ENCODE data around the gene KLRK1. TPM values are rescaled to one million over a fixed set of nuclear protein-coding genes. Genes with fewer than 3 reads are reported as not detected.
"Not testable (repeated sequence)": the region's sequence is repeated elsewhere in the genome, so short reads cannot be mapped to it uniquely, and the experiment has no call there.

KLRK1 gene
- 41.9 TPM for total RNA-seq

- Histone ChIP-seq H3K4me1 (ENCODE audit: insufficient read depth, low read length) (peaks cover 19% of the 10 kb centered on the region), H3K4me3 (ENCODE audit: low read length) (peak within 1 kb of the TSS; percentile 40), H3K9me3 (ENCODE audit: low read depth, low read length) (no peaks in the 10 kb centered on the region), H3K27me3 (ENCODE audit: insufficient read depth, low read length) (no peaks in the 10 kb centered on the region)
These were observed at the start of gene KLRK1 for GRCh38 chr12:10389904-10390303. Gene KLRK1 (minus strand): TSS chr12:10390041. CDS start chr12:10388810, 1,231 bp downstream.

DNA sequence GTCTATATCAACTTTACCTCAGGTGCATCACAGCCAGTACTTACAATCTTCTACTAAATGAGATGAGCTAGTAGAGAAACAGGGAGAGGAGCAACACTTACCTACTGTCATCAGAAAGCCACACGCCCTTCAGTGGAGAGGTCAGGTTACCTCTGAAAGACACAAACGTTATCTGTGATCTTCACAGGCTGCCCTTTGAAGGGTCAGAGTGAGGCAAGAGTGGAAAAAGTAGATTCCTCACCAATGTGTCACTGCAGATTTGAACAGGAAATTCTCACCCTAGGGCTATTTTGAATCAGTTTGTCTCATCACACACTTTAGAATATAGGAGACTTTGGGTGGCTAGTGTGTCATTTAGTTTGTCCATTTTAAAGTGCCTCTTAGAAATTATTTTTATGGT is 47.8 kb upstream of the KLRK1 start:
- H3K4me3 ChIP-seq (ENCODE audit: low read length); H3K9me3 ChIP-seq (ENCODE audit: low read depth, low read length); H3K27me3 ChIP-seq (ENCODE audit: insufficient read depth, low read length); H3K4me1 ChIP-seq (ENCODE audit: insufficient read depth, low read length): not testable (repeated sequence)

DNA sequence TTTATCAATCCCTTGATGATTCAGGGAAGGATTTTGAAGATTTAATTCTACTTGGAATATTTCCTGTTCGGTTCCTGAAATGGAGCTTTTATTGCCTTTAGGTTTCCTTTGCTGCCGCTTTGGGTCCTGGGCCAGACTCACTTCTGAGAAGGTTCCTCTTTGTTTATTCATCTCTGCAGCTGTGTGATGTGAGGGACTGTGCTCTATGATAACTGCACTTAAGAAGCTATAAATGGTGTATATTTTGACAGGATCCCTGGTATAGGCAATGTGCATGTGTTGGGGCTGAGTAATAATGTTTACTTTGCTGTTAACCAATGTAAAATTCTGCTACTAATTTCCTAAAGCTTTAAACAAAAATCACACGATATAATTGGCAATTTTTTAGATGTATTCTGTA is 46.0 kb upstream of the KLRK1 start, which contains the start of gene KLRC2:
KLRC2 (minus strand) TSS at position 195 of the 400 bp plus-strand sequence; CDS start at position 171, 24 bp downstream.
- H3K27me3 ChIP-seq (ENCODE audit: insufficient read depth, low read length); H3K4me3 ChIP-seq (ENCODE audit: low read length); H3K9me3 ChIP-seq (ENCODE audit: low read depth, low read length); H3K4me1 ChIP-seq (ENCODE audit: insufficient read depth, low read length): not testable (repeated sequence)

- H3K4me3 ChIP-seq (ENCODE audit: low read length); H3K4me1 ChIP-seq (ENCODE audit: insufficient read depth, low read length); H3K9me3 ChIP-seq (ENCODE audit: low read depth, low read length); H3K27me3 ChIP-seq (ENCODE audit: insufficient read depth, low read length): not testable (repeated sequence)
These were observed 40.8 kb upstream of the KLRK1 start for GRCh38 chr12:10430623-10431022.

GRCh38 chr12:10425938-10426337 is 36.1 kb upstream of the KLRK1 start:
- H3K9me3 ChIP-seq (ENCODE audit: low read depth, low read length); H3K4me3 ChIP-seq (ENCODE audit: low read length); H3K4me1 ChIP-seq (ENCODE audit: insufficient read depth, low read length); H3K27me3 ChIP-seq (ENCODE audit: insufficient read depth, low read length): not testable (repeated sequence)

- H3K4me1 ChIP-seq (ENCODE audit: insufficient read depth, low read length); H3K9me3 ChIP-seq (ENCODE audit: low read depth, low read length); H3K4me3 ChIP-seq (ENCODE audit: low read length); H3K27me3 ChIP-seq (ENCODE audit: insufficient read depth, low read length): not testable (repeated sequence)
These were observed 34.5 kb upstream of the KLRK1 start for GRCh38 chr12:10424260-10424899.

- H3K4me3 ChIP-seq (ENCODE audit: low read length); H3K4me1 ChIP-seq (ENCODE audit: insufficient read depth, low read length); H3K27me3 ChIP-seq (ENCODE audit: insufficient read depth, low read length); H3K9me3 ChIP-seq (ENCODE audit: low read depth, low read length): not testable (repeated sequence)
These were observed 32.3 kb upstream of the KLRK1 start for GRCh38 chr12:10422159-10422558.

- not testable (repeated sequence) for H3K4me1 ChIP-seq (ENCODE audit: insufficient read depth, low read length); H3K27me3 ChIP-seq (ENCODE audit: insufficient read depth, low read length); H3K4me3 ChIP-seq (ENCODE audit: low read length); H3K9me3 ChIP-seq (ENCODE audit: low read depth, low read length)
These were observed 30.5 kb upstream of the KLRK1 start, which contains the start of gene KLRC3 for GRCh38 chr12:10420334-10420733. Gene KLRC3 (minus strand): TSS chr12:10420595. CDS start chr12:10420550, 45 bp downstream.

DNA sequence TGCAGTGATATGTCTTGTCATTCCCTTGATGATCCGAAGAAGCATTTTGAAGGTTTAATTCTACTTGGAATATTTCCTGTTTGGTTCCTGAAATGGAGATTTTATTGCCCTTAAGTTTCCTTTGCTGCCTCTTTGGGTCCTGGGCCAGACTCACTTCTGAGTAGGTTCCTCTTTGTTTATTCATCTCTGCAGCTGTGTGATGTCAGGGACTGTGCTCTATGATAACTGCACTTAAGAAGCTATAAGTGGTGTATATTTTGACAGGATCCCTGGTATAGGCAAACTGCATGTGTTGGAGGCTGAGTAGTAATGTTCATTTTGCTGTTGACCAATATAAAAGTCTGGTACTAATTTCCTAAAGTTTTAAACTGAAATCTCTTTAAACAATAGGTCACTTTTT is 19.6 kb upstream of the KLRK1 start, which contains the start of gene KLRC4:
KLRC4 (minus strand) TSS at position 366 of the 400 bp plus-strand sequence; CDS start at position 184, 182 bp downstream.
- Histone ChIP-seq H3K4me3 (ENCODE audit: low read length) (peak within 1 kb of the TSS; percentile 1), H3K4me1 (ENCODE audit: insufficient read depth, low read length) (peaks cover 10% of the 10 kb centered on the region), H3K9me3 (ENCODE audit: low read depth, low read length) (no peaks in the 10 kb centered on the region), H3K27me3 (ENCODE audit: insufficient read depth, low read length) (no peaks in the 10 kb centered on the region)

DNA sequence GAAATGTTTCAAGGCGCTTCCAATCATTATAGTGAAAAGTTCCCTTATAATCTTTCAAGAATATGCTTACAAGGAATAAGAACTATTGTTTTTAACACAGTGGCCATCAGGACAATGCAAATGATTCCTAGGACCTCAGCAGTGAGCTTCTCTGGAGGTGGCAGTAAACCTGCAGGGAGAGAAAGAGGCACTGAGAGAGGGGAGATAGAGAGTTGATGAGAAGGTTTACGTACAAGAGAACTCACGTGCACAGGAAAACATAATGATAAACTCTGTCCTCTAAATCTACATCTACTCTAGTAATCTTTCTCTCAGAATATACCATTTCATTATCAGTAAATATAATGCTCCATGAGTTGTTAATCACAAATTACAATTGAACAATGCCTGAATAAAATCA is 19.0 kb upstream of the KLRK1 start:
- Histone ChIP-seq H3K4me3 (ENCODE audit: low read length) (peak overlapping the region; percentile 1), H3K4me1 (ENCODE audit: insufficient read depth, low read length) (peaks cover 10% of the 10 kb centered on the region), H3K27me3 (ENCODE audit: insufficient read depth, low read length) (no peaks in the 10 kb centered on the region), H3K9me3 (ENCODE audit: low read depth, low read length) (no peaks in the 10 kb centered on the region)

GRCh38 chr12:10406725-10407124 is 16.9 kb upstream of the KLRK1 start:
- H3K27me3 ChIP-seq (ENCODE audit: insufficient read depth, low read length) = no peaks in the 10 kb centered on the region
- H3K4me3 ChIP-seq (ENCODE audit: low read length) = peak overlapping the region; percentile 15

DNA sequence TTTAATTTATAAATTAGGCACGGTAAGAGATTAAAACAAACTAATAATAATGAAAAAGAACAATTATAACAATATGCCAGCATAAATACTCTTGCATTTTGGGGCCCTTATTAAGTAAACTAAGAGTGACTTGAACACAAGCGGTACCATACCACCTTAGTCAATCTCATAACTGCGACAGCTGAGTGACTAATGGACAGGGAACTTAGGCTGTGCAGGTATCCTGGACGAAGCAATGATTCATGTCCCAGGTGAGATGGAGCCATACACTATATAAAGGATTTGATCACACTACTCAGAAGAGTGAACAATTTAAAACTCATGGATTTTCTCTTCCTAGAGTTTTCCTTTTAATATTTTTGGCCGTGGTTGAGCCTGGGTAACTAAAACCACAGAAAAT is 15.5 kb upstream of the KLRK1 start:
- no peaks in the 10 kb centered on the region for H3K9me3 ChIP-seq (ENCODE audit: low read depth, low read length)
- H3K27me3 ChIP-seq (ENCODE audit: insufficient read depth, low read length) = no peaks in the 10 kb centered on the region
- no peak overlapping the region for H3K4me3 ChIP-seq (ENCODE audit: low read length)
- H3K4me1 ChIP-seq (ENCODE audit: insufficient read depth, low read length) = peaks cover 10% of the 10 kb centered on the region

More at GRCh38 chr12:10406725-10407124, 16.9 kb upstream of the KLRK1 start:
- H3K4me1 ChIP-seq (ENCODE audit: insufficient read depth, low read length) = peaks cover 10% of the 10 kb centered on the region
- H3K9me3 ChIP-seq (ENCODE audit: low read depth, low read length) = no peaks in the 10 kb centered on the region

DNA sequence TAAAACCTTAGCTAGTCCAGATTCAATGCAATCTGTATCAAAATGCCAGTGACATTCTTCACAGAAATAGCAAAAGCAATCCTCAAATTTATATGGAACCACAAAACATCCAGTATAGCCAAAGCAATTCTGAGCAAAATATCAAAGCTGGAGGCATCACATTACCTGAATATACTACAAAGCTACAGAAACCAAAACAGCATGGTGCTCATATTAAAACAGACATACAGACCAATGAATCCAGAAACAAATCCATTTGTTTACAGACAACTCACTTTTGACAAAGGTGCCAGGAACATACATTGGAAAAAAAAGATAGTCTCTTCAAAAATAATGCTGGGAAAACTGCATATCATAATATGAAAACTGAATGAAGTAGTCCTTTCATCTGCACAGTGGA is 15.0 kb upstream of the KLRK1 start:
- peaks cover 10% of the 10 kb centered on the region for H3K4me1 ChIP-seq (ENCODE audit: insufficient read depth, low read length)
- no peak overlapping the region for H3K4me3 ChIP-seq (ENCODE audit: low read length)
- H3K9me3 ChIP-seq (ENCODE audit: low read depth, low read length) = no peaks in the 10 kb centered on the region
- H3K27me3 ChIP-seq (ENCODE audit: insufficient read depth, low read length) = no peaks in the 10 kb centered on the region

GRCh38 chr12:10400829-10401228 is 11.0 kb upstream of the KLRK1 start:
- H3K27me3 ChIP-seq (ENCODE audit: insufficient read depth, low read length) = no peaks in the 10 kb centered on the region
- H3K4me3 ChIP-seq (ENCODE audit: low read length) = no peak overlapping the region
- peaks cover 10% of the 10 kb centered on the region for H3K4me1 ChIP-seq (ENCODE audit: insufficient read depth, low read length)
- H3K9me3 ChIP-seq (ENCODE audit: low read depth, low read length) = no peaks in the 10 kb centered on the region

GRCh38 chr12:10398168-10398567 is 8.3 kb upstream of the KLRK1 start:
- Histone ChIP-seq H3K4me1 (ENCODE audit: insufficient read depth, low read length) (peaks cover 26% of the 10 kb centered on the region), H3K4me3 (ENCODE audit: low read length) (no peak overlapping the region), H3K27me3 (ENCODE audit: insufficient read depth, low read length) (no peaks in the 10 kb centered on the region), H3K9me3 (ENCODE audit: low read depth, low read length) (no peaks in the 10 kb centered on the region)

DNA sequence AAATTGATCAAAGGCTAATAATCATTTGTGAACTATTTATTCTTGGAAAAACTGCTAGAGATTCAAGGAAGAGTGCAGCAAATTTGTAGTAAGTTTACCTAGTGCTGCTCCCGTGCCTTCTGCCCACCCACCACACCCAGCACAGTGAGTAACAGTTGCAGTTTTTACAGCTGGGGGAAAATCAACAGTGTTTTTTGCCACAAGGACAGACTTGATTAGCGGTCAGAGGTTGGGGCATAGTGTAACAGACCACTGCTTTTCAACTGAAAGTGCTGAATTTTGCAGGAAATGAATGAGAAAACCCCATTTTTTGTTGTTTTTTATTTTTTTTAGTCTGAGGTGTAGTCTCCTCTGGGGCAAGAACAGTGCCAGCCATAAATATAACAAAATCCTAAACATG is 7.5 kb upstream of the KLRK1 start:
- H3K9me3 ChIP-seq (ENCODE audit: low read depth, low read length) = no peaks in the 10 kb centered on the region
- H3K4me1 ChIP-seq (ENCODE audit: insufficient read depth, low read length) = peaks cover 34% of the 10 kb centered on the region
- H3K27me3 ChIP-seq (ENCODE audit: insufficient read depth, low read length) = no peaks in the 10 kb centered on the region
- H3K4me3 ChIP-seq (ENCODE audit: low read length) = no peak overlapping the region
